ENCODE results near the gene SMIM44. TPM values are rescaled to one million over a fixed set of nuclear protein-coding genes. Genes with fewer than 3 reads are reported as not detected.

Gene SMIM44
- total RNA-seq, 1 experiment from 2014 or later: not detected

DNA sequence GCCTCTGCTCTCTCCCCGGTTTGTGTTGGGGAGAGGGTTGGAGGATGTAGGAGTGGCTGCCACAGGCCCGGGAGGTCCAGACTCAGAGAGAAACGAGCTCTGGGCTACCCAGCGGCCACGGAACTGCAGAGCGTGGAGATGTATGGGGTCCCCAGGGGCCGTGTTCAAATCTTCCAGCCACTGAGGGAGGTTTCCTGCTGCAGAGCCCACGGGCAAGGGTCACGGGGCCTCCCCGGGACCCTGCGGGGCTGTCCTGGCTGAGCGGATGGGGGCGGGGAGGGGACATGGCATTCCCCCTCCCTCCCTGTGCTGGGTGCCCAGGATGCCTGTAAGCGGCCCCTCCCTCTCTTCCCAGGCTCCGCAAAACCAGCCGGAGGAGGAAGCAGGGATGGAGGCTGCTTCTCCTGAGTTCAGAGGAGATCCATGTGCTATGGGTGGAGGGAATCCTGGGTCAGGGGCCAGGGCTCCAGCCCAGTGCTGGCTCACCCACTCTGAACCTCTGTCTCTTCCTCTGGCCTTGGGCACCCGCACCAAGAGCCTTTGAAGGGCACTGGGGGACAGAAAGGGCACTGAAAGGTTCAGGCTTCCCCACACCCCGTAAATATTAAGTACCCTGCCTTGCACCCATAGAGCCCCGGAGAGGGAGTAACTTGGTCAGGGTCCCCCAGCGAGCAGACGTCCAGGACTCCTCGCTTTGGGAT is 25.6 kb downstream of the SMIM44 start:
- H3K79me2 ChIP-seq (ENCODE audit: low read depth): no peaks in the 10 kb centered on the region
- H3K9me3 ChIP-seq (ENCODE audit: insufficient read depth, low read depth): no peaks in the 10 kb centered on the region
- H3K36me3 ChIP-seq (ENCODE audit: low read depth): no peaks in the 10 kb centered on the region
- no peaks in the 10 kb centered on the region for H3F3A ChIP-seq (ENCODE audit: insufficient read depth, low read depth)
- no peak for DNase-seq
- TF ChIP-seq, protein P1, sequence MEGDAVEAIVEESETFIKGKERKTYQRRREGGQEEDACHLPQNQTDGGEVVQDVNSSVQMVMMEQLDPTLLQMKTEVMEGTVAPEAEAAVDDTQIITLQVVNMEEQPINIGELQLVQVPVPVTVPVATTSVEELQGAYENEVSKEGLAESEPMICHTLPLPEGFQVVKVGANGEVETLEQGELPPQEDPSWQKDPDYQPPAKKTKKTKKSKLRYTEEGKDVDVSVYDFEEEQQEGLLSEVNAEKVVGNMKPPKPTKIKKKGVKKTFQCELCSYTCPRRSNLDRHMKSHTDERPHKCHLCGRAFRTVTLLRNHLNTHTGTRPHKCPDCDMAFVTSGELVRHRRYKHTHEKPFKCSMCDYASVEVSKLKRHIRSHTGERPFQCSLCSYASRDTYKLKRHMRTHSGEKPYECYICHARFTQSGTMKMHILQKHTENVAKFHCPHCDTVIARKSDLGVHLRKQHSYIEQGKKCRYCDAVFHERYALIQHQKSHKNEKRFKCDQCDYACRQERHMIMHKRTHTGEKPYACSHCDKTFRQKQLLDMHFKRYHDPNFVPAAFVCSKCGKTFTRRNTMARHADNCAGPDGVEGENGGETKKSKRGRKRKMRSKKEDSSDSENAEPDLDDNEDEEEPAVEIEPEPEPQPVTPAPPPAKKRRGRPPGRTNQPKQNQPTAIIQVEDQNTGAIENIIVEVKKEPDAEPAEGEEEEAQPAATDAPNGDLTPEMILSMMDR (conservative IDR thresholded peaks at IDR 0.05): no peak
- no peak for TF ChIP-seq EZH2 (IDR thresholded peaks at IDR 0.05; ENCODE audit: low read depth)
- no TSS peak for BruUV-seq (replicated peaks)
- H3K9me2 ChIP-seq (ENCODE audit: insufficient read depth): no peaks in the 10 kb centered on the region
- intact Hi-C loops (cut with micrococcal nuclease; ENCODE audit: unreplicated experiment): no loop called here
- ChIA-PET CTCF (interaction anchor here (0.6 kb wide), 1 partner anchor 28 kb away, joined by 5 read pairs; no protein-coding TSS in a partner anchor), POLR2A (ENCODE audit: unreplicated experiment) (no interaction called here)
- H2AFZ ChIP-seq: no peak overlapping the region
- no peak overlapping the region for H3K27ac ChIP-seq
- H3K4me2 ChIP-seq: no peak overlapping the region
- no peak overlapping the region for H3K4me3 ChIP-seq
- no peaks in the 10 kb centered on the region for H3K27me3 ChIP-seq (ENCODE audit: insufficient read depth, low read depth)
- H4K20me1 ChIP-seq (ENCODE audit: insufficient read depth): no peaks in the 10 kb centered on the region
- H3K4me1 ChIP-seq (replicated peaks; ENCODE audit: insufficient read depth): no peaks in the 10 kb centered on the region

DNA sequence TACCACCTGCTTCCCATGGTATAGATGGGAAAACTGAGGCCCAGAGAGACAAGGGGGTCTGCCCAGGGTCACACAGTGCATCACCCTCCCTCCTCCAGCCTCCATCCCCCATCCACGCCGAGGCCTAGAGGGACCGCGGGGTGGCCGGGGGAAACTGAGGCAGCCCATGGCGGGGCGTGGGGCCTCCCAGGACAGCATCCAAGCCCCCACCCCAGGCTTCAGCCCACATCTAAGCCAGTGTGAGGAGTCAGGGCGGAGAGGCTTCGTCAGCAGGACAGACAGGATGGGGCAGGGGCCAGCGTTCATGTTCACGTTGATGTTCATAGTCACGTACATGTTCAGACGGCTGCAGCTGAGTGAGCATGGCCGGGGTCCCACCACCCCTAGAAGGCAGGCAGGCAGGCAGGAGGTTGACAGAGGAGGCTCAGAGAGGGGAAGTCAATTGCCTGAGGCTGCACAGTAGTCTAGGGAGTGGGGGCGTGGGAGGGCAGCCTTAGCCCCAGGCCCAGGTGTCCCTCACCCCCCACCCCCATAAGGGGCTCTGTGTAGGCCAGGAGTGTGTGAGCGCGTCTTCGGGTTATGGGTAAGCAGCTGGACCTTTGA is 26.2 kb downstream of the SMIM44 start:
- TF ChIP-seq, protein P1 (conservative IDR thresholded peaks at IDR 0.05): no peak
- no peak for TF ChIP-seq EZH2 (IDR thresholded peaks at IDR 0.05; ENCODE audit: low read depth)
- POLR2A ChIA-PET (ENCODE audit: unreplicated experiment): no interaction called here
- Histone ChIP-seq H3F3A (ENCODE audit: insufficient read depth, low read depth) (peaks cover 1% of the 10 kb centered on the region; the same call in 1 of the 2 replicates), H3K9me3 (ENCODE audit: insufficient read depth, low read depth) (no peaks in the 10 kb centered on the region), H3K27me3 (ENCODE audit: insufficient read depth, low read depth) (no peaks in the 10 kb centered on the region), H3K4me1 (replicated peaks; ENCODE audit: insufficient read depth) (peaks cover 2% of the 10 kb centered on the region; the same call in 1 of the 2 replicates), H3K36me3 (ENCODE audit: low read depth) (no peaks in the 10 kb centered on the region), H2AFZ (no peak overlapping the region), H3K9me2 (ENCODE audit: insufficient read depth) (no peaks in the 10 kb centered on the region), H3K4me2 (no peak overlapping the region), H3K79me2 (ENCODE audit: low read depth) (no peaks in the 10 kb centered on the region), H3K27ac (no peak overlapping the region), H3K4me3 (no peak overlapping the region), H4K20me1 (ENCODE audit: insufficient read depth) (no peaks in the 10 kb centered on the region)
- intact Hi-C loops (cut with micrococcal nuclease; ENCODE audit: unreplicated experiment): no loop called here
- DNase-seq: no peak
- CTCF ChIA-PET: interaction anchor here (0.6 kb wide), 1 partner anchor 28 kb away, joined by 5 read pairs; no protein-coding TSS in a partner anchor
- no TSS peak for BruUV-seq (replicated peaks)

DNA sequence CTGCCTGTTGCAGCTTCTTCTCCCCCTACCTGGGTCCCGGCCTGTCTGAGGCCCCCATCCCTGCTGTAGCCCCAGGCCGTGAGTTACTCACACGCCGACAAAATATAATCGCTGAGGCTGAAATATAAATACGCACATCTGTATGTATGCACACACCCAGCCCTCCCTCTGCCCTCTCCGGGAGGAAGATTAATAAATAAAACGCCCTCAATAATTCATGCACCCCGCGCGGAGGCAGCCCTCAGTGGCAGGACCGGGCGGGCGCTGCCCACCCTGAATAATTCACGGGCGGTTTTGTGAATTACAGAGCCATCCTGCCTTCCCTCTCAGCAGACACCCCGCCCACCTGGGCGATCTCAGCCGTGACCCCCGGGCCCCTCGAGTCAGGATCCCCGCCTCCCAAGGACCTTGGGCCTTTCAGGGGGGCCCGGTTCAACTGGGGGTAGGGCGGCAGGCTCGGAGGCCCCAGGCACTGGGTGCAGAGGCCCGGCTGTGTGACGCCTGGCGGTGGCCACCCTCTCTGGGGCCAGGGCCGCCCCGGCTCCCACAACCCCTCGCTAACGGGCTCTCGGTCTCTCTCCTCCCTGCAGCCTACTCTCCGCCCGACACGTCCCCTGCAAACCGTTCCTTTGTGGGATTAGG is 27.2 kb downstream of the SMIM44 start:
- Histone ChIP-seq H3K4me3 (no peak overlapping the region), H3K79me2 (ENCODE audit: low read depth) (no peaks in the 10 kb centered on the region), H3K27ac (no peak overlapping the region), H3K9me3 (ENCODE audit: insufficient read depth, low read depth) (no peaks in the 10 kb centered on the region), H3F3A (ENCODE audit: insufficient read depth, low read depth) (peaks cover 10% of the 10 kb centered on the region; the same call in 1 of the 2 replicates), H3K9me2 (ENCODE audit: insufficient read depth) (no peaks in the 10 kb centered on the region), H2AFZ (no peak overlapping the region), H3K27me3 (ENCODE audit: insufficient read depth, low read depth) (no peaks in the 10 kb centered on the region), H4K20me1 (ENCODE audit: insufficient read depth) (no peaks in the 10 kb centered on the region; the same call in 1 of the 2 replicates), H3K4me1 (replicated peaks; ENCODE audit: insufficient read depth) (peaks cover 12% of the 10 kb centered on the region), H3K4me2 (no peak overlapping the region), H3K36me3 (ENCODE audit: low read depth) (no peaks in the 10 kb centered on the region)
- intact Hi-C loops (cut with micrococcal nuclease; ENCODE audit: unreplicated experiment): no loop called here
- ChIA-PET CTCF (no interaction called here), POLR2A (ENCODE audit: unreplicated experiment) (no interaction called here)
- no peak for DNase-seq
- BruUV-seq (replicated peaks): no TSS peak
- TF ChIP-seq, protein P1 (conservative IDR thresholded peaks at IDR 0.05): no peak
- TF ChIP-seq EZH2 (IDR thresholded peaks at IDR 0.05; ENCODE audit: low read depth): no peak

Measured in PC-9 (cell line).